Left ventricle myocardium superior (tissue), 1 donor: ENCODE data around the gene KIF3A. TPM values are rescaled to one million over a fixed set of nuclear protein-coding genes. Genes with fewer than 3 reads are reported as not detected.
A peak's percentile ranks its signal among the peaks of the same experiment; 100 is the strongest.

Source experiments
- ATAC-seq: fragments of 200-7000 bp; cut with Tn5 transposase; one replicate; pipeline ENCODE4 v1.9.1; 2020; ENCODE audit warnings: mild to moderate bottlenecking, moderate library complexity
- DNase-seq: peaks from one replicate; pipeline ENCODE4 v3.0.0-alpha.2; 2020
- intact Hi-C: fragments of 100-400 bp; cut with micrococcal nuclease; formaldehyde crosslinking; loops from one replicate; pipeline ENCODE4 v1.11.0; 2022
- total RNA-seq: library from RNA; stranded (reverse); fragmentation: NEBNext Ultra II Directional; extraction: Animal tissue kit (Norgen Biotek cat#: 25700); gene quantifications from one replicate; pipeline ENCODE4 v1.2.1, GENCODE V29; 2021
- donor health status: DM: no; HTN: yes; CAD: no; lungs with severe emphysema.

Gene KIF3A
- total RNA-seq, 1 donor from 2014 or later = 12.4 TPM

DNA sequence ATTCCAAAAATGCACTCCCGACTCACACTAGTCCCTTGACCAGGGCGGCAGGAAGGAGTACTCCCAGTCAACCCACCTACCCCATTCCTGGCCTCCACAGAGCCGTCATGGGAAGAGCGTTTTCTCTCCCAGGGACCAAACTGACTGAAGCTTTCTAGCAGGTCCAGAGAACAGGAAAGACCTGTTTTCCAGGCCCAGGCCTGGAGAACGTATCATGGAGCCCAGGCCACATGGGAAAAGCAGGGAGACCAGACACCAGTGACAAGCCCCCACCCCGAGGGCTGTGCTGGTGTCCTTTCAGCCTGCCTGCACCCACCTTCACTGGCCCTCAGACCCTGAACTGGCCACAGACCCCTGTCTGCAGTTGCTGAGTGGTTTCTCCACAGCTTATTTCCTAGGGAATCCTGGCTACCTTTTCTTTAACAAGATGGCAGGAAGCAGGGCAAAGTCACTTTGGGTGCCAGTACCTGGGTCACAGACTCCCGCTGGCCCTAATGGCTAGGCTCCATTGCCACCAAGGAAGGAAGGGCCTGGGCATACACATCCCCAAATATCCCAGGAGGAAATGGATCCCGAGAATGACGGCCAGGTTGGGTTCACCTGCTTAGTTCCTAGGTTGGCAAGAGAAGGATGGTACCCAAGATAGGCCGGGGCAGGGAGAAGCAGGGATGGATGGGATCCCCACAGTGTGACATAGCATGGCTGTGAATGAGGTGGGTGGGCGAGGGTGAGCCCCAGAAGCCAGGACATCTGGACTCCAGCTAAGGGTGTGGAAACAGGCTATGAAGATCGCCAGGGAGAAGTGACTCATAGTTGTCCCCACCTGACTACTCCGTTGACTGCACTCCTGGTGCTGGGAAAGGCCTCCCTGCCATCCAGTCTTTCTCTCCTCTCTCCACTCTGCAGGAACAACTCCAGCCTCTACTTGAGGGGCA lies 22.0 kb upstream of the KIF3A start:
- no peak for DNase-seq
- intact Hi-C loops = no loop called here
- ATAC-seq = no peak

DNA sequence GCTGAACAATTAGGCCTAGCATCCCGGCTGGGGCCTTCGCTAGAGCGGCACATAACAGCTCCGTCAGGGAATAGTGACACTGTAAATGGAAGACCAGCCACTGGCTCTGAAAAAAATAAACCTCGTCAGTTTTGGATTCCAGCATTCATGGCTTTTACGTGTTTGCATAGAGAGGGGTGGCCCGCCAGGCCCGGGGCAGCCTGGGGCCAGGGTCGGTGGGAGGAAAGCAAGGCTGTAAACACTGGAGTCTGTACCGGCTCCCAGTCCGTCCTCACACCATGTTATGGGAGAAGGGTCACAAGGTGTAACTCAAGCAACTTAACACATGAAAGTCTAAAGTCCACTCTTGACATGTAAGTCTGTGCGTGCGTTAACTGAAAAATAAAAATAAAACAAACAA lies 21.1 kb upstream of the KIF3A start:
- ATAC-seq (no peak), DNase-seq (no peak)
- intact Hi-C loops = no loop called here

DNA sequence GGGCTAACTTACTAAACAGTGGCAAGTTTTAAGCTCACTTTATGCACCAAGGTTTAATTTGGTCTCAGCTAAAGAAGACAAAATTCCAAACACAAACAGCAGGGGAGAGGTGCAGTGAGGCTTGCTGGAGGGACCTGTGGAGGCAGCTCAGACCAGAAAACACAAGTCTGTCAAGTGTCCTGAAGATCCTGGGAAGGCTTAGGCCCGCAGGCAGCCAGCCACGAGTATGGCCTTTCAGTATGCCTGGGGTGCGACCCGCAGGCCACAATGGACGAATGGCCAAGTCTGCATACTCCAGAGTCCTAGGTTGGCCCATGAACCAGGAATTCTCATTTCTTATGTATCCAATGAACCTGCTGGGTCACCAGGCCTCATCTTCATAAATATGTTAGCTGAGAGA lies 19.2 kb upstream of the KIF3A start:
- intact Hi-C loops = no loop called here
- ATAC-seq = no peak
- no peak for DNase-seq

DNA sequence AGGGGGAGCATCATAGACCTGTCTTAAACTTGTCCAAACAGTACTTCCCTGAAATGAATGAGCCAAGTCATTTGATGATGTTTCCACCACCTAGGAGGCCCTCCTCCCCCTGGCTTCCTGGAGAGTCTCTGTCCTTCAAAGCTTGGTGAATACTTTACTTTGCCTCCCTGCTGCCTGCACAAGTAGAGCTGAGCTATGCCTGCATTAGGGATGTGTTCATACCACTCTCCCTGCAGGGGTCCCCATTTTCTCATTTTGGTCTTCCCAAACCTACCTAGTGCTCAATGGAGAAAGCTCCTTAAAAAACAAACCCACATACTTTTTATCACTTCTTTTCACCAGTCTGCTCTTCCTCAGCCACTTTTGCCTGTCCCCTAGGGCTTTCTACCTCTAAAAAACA lies 17.6 kb upstream of the KIF3A start:
- intact Hi-C loops = no loop called here
- DNase-seq (no peak), ATAC-seq (no peak)

DNA sequence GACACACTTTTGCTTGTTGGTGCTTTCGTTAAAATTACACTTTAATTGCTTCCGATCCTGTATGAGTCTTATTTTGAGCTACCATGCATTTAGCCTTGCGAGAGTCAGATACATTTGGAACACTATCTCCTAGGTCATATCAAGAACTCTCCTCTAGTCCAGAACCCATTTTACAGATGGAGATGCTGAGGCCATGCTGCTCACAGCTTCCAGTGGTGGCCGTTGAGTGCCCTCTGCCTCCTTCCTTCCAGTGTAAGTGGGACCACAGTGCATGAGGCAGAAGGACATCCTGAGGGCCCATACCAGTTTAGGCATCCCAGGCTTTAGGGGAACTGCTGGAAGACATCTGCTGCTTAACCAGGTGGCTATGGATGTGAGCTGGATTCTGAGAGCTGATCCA lies 16.8 kb upstream of the KIF3A start:
- DNase-seq = no peak
- intact Hi-C loops = no loop called here
- no peak for ATAC-seq

DNA sequence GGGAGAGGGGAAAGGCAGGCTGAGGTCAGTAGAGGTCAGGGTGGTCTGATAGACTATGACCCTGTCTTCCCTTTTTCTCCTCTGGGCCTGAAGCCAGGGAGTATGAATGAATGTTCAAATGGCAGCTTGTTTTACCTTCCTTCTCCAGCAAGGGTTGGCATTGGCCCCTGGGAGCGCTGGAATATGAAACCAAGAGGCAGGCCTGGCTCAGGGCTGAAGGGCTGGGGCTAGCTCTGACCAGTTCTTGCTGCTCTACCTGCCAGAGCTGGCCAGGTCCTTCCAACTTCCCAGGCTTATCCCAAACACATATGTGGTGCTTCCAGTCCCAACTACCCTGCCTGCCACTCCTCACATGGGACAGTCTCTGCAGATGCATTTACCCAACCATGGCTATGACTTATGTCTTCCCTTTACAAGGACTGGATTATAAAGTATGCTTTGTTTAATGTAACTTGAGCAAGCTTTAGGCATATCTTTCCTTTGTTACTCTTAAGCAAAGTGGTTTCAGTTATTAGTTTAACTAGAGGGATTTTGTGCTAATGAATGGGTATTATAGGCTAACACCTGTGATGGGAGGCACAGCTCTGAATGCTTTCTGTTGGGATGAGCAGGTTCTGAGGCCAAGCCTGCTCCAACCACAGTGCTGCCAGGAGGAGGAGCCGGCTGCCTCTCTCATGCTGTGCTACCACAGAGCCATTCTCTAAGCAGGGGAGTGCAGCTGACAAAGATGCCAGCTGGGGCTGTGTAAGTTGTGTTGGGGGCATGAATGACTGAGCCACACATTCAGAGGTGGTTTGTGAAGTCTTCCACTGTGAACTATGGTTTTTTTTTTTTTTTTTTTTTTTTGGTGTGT lies 16.0 kb upstream of the KIF3A start:
- intact Hi-C loops = no loop called here

DNA sequence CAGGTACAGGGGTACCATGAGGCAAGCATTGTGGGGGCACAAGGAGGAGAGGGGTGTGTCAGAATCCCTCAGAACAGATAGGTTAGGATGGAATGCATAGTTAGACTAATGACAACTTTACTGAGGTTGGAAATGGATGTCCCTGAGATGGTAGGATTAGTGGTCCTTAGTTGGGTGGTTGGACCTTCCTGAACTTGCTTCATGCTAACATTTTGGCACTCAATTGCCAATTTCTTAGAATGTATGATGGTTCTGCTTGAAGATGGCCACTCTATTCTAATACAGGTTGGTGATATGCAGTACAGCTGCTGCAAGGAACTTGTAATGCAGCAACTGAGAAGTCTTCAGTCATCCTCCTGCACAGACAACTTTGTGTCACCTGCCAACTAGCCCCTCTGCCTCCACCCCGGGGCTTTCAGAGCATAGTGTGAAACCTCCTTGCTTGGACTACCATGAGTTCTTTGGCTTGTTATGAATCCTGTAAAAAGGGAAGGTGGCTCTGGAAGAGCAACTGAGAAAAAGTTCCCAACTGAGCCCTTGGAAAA lies 15.3 kb upstream of the KIF3A start:
- DNase-seq (no peak), ATAC-seq (no peak)
- intact Hi-C loops = no loop called here

More for the DNA sequence above, 16.0 kb upstream of the KIF3A start:
- DNase-seq = no peak
- ATAC-seq = peak; percentile 34

DNA sequence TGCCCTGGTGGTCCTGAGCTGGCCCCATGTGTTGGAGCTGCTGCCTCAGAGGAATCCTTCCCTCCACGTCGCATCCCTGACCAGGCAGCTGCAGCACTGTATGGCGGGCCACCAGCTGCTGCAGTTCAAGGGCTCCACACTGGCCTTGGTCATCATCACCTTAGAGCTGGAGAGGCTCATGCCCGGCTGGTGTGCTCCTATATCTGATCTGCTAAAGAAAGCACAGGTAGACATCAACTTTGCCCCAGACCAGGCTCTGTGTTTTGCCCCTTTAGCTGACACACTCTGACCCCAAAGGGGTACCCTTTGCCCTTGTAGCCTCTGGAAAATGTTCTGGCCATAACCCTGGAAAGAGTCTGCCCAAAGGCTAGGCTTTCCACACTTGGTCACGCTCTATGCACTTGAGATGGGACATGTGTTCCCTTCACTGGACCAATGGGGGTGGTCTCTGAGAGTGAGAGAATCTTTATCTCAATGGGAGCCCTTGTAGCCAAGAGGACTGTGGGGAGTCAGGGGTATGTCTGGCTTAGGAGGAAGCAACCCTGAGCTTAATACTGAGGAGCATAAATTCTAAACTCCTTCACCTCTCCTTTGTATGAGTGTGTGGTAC lies 14.7 kb upstream of the KIF3A start:
- ATAC-seq = no peak
- intact Hi-C loops = no loop called here
- DNase-seq = no peak

DNA sequence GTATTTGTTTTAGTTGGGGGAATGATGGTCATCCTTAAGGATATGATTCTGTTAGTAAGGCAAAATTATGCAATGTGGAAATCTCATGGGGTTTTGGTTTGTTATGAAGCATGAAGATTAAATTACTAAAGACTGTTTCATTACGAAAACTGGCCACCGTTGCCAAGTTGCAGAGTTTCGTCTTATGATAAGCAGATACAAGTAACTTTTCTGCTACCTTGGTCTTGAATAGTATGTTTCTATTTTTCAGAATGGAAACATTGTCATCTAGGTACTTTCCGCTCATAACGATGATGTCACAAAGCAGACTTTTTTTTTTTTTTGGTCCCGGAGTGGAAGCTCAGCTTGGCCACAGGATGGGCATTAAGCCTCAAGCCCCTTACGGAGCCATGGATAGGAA lies 14.1 kb upstream of the KIF3A start:
- intact Hi-C loops = no loop called here
- DNase-seq = no peak
- ATAC-seq = peak; percentile 51

DNA sequence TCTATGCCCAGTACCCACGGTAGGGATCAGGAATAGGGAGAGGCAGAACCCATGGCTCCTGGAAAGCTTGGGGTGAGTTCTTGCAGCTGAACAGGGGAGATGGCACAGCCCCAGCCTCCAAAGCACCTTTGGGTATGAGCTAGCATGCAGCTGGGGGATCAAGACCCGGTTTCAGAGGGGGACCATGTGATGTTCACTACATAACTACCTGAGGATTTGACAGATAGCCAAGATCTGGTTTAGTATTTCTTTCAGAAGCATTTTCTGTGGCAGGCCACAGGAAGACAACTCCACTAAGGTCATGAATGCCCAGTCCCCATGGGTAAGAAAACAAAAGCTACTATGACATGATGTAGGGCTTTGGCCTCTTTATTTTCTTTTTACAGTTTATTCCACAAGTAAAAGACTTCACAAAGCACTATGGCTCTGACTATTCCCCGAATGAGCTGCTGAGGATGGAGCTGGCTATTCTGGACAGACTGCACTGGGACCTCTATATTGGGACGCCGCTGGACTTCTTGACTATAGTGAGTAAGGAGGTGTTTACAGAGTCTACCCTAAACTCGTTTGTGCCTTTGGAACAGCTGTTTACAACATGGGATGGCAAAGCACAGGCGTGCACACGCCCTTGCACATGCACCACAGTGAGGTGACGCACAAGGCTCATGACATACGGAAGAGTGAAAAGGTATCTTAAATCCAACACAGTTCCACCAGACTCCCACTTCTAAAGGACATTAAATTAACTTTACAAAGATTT lies 13.3 kb upstream of the KIF3A start:
- intact Hi-C loops = no loop called here
- no peak for ATAC-seq
- no peak for DNase-seq

DNA sequence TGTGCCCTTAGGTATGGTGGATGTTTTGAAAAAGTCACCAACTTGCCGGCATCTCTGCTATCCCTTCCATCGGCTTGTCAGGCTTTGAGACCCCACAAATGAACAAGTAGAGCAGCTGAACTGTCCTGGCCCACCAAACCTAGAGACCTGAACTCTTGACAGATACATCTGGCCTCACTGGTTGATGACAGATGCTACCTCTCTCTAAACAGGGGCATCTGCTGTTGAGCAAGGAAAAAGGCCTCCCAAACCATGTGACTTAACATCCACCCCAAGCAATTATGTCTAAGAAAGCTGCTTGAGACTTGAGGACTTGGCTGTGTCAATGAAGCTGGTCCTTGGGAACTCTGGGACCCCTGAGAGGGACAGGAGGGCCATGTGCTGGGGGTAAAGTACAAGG lies 12.2 kb upstream of the KIF3A start:
- DNase-seq = no peak
- intact Hi-C loops = no loop called here
- no peak for ATAC-seq

DNA sequence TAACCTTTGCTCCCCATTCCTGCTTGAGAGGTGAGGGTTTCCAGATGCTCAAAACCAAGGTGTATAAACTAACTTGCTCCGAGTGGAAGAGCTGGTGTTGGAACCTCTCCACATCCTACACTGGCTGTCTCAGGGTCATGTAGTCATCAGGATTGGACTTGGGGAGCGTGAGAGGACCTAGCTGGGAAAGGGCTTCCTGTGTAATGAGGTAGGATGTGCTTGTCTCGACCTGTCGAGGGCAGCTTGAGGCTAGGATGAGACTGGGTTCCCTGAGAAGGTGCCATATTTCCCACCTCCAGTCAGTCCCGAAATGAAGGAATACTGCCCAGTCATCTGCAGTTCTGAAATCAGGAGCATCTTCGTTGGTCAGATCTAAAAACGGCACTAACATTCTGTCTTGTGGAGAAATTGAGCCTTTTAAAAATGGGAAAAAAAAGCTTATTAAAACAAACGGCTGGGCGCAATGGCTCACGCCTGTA lies 11.2 kb upstream of the KIF3A start:
- ATAC-seq = no peak
- DNase-seq = no peak
- intact Hi-C loops = no loop called here

DNA sequence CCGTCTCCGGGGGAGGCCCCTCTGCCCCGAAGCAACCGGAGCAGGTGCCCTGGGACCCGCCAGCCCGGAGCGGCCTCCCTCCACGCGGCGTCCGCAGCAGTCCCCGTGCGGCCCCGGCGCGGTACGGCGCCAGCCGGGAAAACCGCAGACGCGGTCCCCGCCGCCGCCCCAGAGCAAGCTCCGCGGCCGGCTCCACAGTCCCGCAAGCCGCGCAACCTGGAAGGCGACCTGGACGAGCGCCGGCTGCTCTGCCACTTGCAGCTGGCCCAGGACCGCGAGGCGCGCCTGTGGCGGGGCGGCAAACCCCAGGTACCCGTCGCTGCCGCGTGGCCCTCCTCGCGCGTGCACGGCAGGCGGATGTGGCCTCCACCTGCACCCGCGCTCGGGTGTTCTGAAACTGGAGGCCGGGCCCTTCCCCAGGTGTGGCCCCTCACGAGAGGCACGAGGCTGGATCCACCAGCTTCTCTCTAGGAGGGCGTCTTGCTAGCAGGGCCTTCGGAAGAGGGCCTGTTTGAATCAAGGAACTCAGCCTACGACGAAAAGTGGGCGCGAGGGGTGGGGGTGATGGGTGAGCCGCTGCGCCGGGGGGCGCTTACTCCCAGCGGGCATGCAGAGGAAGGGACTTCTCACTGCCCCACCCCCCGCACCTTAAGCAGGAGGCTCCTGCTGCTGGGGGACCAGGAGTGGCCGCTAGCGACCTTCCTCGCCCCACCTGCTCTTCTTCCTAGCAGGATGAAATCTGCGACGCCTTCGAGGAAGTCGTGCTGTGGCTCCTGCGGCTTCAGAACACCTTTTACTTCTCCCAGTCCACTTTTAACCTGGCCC lies 10.5 kb upstream of the KIF3A start:
- intact Hi-C loops = no loop called here
- DNase-seq (no peak), ATAC-seq (no peak)

DNA sequence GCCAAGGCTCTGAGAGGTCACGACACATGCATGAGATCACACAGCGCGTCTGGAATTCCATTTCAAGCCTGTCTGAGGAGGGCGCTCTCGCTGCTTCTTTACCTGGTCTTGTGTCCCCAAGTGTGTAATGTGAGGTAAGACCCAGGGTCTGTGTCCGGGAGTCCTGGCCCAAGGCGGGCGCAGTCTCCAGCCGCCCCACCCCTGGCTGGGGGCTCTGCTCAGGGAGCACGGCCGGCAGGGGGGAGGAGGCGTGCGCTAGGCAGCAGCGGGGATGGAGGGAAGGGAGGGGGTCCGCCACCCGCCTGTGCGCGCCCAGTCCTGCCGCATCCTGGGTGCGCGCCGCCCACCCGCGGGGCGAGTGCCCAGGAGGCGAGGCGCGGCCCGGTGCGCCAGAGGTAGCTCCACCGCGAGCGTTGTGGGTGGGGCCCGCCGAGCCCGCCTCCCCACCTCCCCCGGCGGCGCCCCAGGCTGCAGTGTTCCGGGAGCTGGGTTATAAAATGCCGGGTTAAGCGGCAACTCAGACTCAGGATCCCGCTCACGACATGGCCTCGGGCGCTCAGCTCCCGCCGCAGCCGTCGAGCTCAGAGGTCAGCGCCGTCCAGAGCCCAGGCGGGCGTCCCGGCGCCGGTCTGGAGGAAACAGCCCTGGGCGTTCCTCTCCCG lies 9.7 kb upstream of the KIF3A start, which contains the start of gene CCNI2:
Gene CCNI2 (plus strand): TSS at position 473 of the 662 bp plus-strand sequence. CDS start 70 bp downstream, at position 543.
- intact Hi-C loops = no loop called here
- DNase-seq (peak; percentile 48), ATAC-seq (peak; percentile 62)

DNA sequence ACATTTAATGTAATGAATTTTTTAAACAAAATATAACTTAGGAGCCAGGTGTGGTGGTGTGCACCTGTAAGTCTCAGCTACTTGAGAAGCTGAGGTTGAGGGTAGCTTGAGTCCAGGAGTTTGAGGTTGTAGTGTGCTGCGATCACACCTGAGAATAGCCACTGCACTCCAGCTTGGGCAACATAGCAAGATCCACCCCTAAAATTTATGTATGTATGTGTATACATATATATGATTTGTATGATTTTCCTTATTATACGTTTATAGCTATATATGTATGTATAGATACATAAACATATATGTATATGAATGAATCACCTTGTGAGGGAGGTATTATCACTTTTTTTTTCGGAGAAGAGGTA lies 9.2 kb upstream of the KIF3A start:
- no peak for ATAC-seq
- DNase-seq = no peak
- intact Hi-C loops = no loop called here

DNA sequence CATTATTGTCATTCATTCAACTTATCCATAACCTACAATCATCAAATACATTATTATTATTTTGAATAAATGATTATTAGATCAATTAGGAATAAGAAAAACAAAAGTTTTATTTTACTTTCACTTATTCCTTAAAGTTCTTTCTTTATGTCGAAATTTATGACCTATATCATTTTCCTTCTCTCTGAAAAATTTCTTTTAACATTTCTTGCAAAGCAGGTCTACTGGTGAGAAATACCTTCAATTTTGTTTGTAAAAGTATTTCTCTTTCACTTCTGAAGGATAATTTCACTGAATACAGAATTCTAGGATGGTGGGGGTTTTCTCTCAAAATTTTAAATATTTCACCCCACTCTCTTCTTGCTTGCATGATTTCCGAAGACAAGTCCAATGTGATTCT lies 7.3 kb upstream of the KIF3A start:
- no peak for ATAC-seq
- intact Hi-C loops = no loop called here
- DNase-seq = no peak

DNA sequence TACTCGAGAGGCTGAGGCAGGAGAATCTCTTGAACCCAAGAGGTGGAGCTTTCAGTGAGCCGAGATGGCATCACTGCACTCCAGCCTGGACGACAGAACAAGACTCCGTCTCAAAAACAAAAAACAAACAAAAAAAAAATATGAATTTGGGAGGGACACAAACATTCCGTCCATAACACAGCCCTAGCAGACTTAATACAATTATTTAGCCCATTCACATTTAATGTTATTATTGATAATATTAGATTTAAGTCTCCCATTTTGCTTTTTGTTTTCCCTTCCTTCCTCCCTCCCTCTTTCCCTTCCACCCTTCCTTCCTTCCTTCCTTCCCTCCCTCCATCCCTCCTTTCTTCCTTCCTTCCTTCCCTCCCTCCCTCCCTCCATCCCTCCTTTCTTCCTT lies 5.3 kb upstream of the KIF3A start:
- intact Hi-C loops = no loop called here
- no peak for DNase-seq
- ATAC-seq = no peak
